ENCODE data around the gene ABHD14A.

DNA sequence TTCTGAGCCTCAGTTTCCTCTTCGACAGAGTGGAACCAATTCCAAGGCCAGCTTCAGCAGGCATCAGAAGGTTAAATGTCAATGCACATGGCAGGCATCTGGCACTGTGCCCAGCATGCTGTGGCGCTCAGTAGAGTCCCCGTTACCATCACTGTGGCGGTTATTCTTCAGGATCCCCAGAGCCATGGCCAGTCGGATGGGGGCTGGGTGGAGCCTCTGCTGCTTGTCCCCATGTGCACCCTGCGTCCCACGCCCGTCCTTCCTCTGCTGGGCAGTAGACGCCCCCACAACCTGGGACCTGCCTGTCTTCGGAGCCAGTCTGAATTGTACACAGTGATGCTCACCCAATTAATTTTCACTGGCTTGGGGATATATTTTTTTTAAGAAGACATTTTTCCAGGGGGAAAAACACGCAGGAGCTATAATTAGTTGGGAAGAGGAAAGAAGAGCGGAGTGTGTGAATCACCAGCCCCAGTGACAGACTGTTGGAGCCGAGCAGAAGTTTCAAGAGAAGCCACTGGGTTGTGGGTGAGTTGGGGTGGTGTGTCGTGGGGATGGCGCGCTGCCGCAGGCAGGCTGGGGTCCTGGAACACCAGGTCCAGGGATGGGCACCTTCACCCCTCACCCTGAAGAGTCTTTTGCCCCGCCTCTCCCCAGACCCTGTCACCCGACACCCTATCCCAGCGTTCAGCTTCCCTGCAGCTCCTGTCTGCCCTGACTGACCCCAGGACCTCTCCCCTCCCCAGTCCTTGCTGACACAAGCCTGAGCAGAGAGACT, 47.6 kb downstream of the ABHD14A start:
- TF ChIP-seq CTCF (IDR thresholded peaks at IDR 0.05 in 8 of 11, conservative IDR thresholded peaks at IDR 0.05 in 3 of 11) (no peak), POLR2A (IDR thresholded peaks at IDR 0.05) (no peak)

Data from spleen (tissue), 7 donors.